K562 (cell line): ENCODE results near the gene BCAS1. TPM values are rescaled to one million over a fixed set of nuclear protein-coding genes. Genes with fewer than 3 reads are reported as not detected.
A peak's percentile ranks its signal among the peaks of the same experiment; 100 is the strongest.

ENCODE experiments used
- ATAC-seq: fragments of 200-7000 bp; cut with Tn5 transposase; 3 replicates; pipeline ENCODE4 v1.9.1; 2020; ENCODE audit warnings: moderate library complexity
- BruUV-seq: library from RNA; stranded (reverse); fragments of 400-500 nt; replicated peaks from 2 replicates; lab custom pipeline; 2021; lab: Mats Ljungman, UMichigan
- CTCF ChIA-PET: fragments of 300-600 bp; formaldehyde crosslinking; extraction: SDS; loops from one replicate; lab custom pipeline; 2021; ENCODE audit warnings: low intra/inter-chr PET ratio; lab: Yijun Ruan, JAX
- POLR2A ChIA-PET: fragments of 300-600, 350-650 bp; sonication (Branson Sonifier 250); formaldehyde crosslinking; extraction: SDS; loops from one replicate; lab custom pipeline; 2021; ENCODE audit warnings: antibody characterized with exemption, inconsistent platforms; lab: Yijun Ruan, JAX
- DNase-seq, 4 experiments: peaks; one replicate each; pipeline versions ENCODE4 v3.0.0 to v3.0.0-alpha.2; 2011 to 2018; ENCODE audit warnings: low spot score in 3 of 4, mixed read lengths in 3 of 4; ENCODE audit errors: extremely low read depth in 1 of 4
- FAIRE-seq: peaks from 2 replicates; lab custom pipeline; 2011; peaks lifted over from hg19 to GRCh38; lab: Jason Lieb, UNC
- H2AFZ ChIP-seq: 2 replicates; pipeline ENCODE4 v1.6.0; 2011; ENCODE audit warnings: low read depth, low read length, control low read depth, inconsistent platforms
- H3K27ac ChIP-seq: fragments of 200-600 bp; 3 replicates; pipeline ENCODE4 v1.8.0; 2011; ENCODE audit warnings: low read depth, mild to moderate bottlenecking, control low read depth, inconsistent platforms, low read length, moderate library complexity, mixed read lengths; ENCODE audit errors: extremely low read depth
- H3K27me3 ChIP-seq, 2 experiments: fragments of 300-600 bp in 1 of 2; 2 replicates in 1 of 2; 3 replicates in 1 of 2; pipeline versions ENCODE4 v1.6.0 to v1.8.0; 2011; ENCODE audit warnings: inconsistent platforms in 2 of 2, low read length in 2 of 2, mild to moderate bottlenecking in 1 of 2, mixed read lengths in 1 of 2, moderate library complexity in 1 of 2; ENCODE audit not compliant: control insufficient read depth in 2 of 2, insufficient read depth in 2 of 2
- H3K36me3 ChIP-seq: fragments of 300-600 bp; 3 replicates; pipeline ENCODE4 v1.8.0; 2011; ENCODE audit warnings: mild to moderate bottlenecking, low read length, inconsistent platforms; ENCODE audit not compliant: control insufficient read depth, insufficient read depth
- H3K4me1 ChIP-seq, 2 experiments: fragments of 200-600 bp in 1 of 2; replicated peaks in 1 of 2; 2 replicates in 1 of 2; 3 replicates in 1 of 2; pipeline versions ENCODE4 v1.5.1 to v1.8.0; 2011; ENCODE audit warnings: inconsistent platforms in 2 of 2, low read length in 2 of 2, mild to moderate bottlenecking in 1 of 2, mixed read lengths in 1 of 2, moderate library complexity in 1 of 2; ENCODE audit not compliant: control insufficient read depth in 2 of 2, insufficient read depth in 2 of 2
- H3K4me2 ChIP-seq: 2 replicates; pipeline ENCODE4 v1.6.1; 2011; ENCODE audit warnings: low read length, control low read depth, inconsistent platforms, mixed read lengths; ENCODE audit not compliant: insufficient read depth
- H3K4me3 ChIP-seq: fragments of 200-600 bp; sonication (generic), shearing (Covaris generic); 2 replicates; pipeline ENCODE4 v1.5.1; 2016; ENCODE audit warnings: control low read depth, inconsistent platforms
- H3K79me2 ChIP-seq: fragments of 200-600 bp; 3 replicates; pipeline ENCODE4 v1.8.0; 2011; ENCODE audit warnings: low read length, inconsistent platforms; ENCODE audit not compliant: control insufficient read depth, insufficient read depth
- H3K9ac ChIP-seq, 2 experiments: 2 replicates each; pipeline versions ENCODE4 v1.6.0 to v1.6.1; 2011; ENCODE audit warnings: low read depth in 2 of 2, low read length in 2 of 2, control low read depth in 1 of 2, inconsistent platforms in 1 of 2, mild to moderate bottlenecking in 1 of 2, mixed read lengths in 1 of 2; ENCODE audit not compliant: insufficient read depth in 1 of 2
- H3K9me1 ChIP-seq: one replicate; pipeline ENCODE4 v1.6.0; 2011; ENCODE audit warnings: inconsistent platforms, mild to moderate bottlenecking, low read length, moderate library complexity; ENCODE audit not compliant: control insufficient read depth, insufficient read depth
- H3K9me3 ChIP-seq: replicated peaks from 2 replicates; pipeline ENCODE4 v1.5.1; 2011; ENCODE audit warnings: low read depth, low read length, inconsistent platforms; ENCODE audit not compliant: control insufficient read depth, insufficient read depth
- H4K20me1 ChIP-seq: replicated peaks from 2 replicates; pipeline ENCODE4 v1.6.1; 2011; ENCODE audit warnings: low read length, inconsistent platforms, mixed read lengths; ENCODE audit not compliant: control insufficient read depth, insufficient read depth
- ARHGAP35 ChIP-seq: fragments of 450-650 bp; IDR thresholded peaks from 2 replicates; pipeline ENCODE4 v1.6.1; 2018; ENCODE audit not compliant: partially characterized antibody
- ARID1B ChIP-seq: fragments of 450-650 bp; IDR thresholded peaks from 2 replicates; pipeline ENCODE4 v1.6.1; 2016; ENCODE audit warnings: antibody characterized with exemption, mild to moderate bottlenecking, inconsistent platforms
- ATF1 ChIP-seq, 2 experiments: fragments of 450-650 bp in 1 of 2; IDR thresholded peaks; 2 replicates each; pipeline ENCODE4 v1.6.1; 2016; ENCODE audit warnings: missing compliant biosample characterization in 1 of 2, missing genetic modification characterization in 1 of 2
- CCAR2 ChIP-seq: fragments of 200-400 bp; formaldehyde crosslinking; IDR thresholded peaks from 2 replicates; pipeline ENCODE4 v1.6.1; 2017; ENCODE audit warnings: mild to moderate bottlenecking, low read depth, low read length
- GTF2A2 ChIP-seq: IDR thresholded peaks from 2 replicates; pipeline ENCODE4 v1.6.1; 2016; ENCODE audit warnings: mild to moderate bottlenecking, missing genetic modification characterization, missing compliant biosample characterization
- NFE2 ChIP-seq: IDR thresholded peaks from 2 replicates; pipeline ENCODE4 v1.6.1; 2014; ENCODE audit warnings: antibody characterized with exemption, low read depth
- PML ChIP-seq: IDR thresholded peaks from 2 replicates; pipeline ENCODE4 v1.6.1; 2012; ENCODE audit warnings: low read length, inconsistent platforms
- ZBTB17 ChIP-seq: fragments of 450-650 bp; formaldehyde crosslinking; IDR thresholded peaks from 2 replicates; pipeline ENCODE4 v1.4.0; 2020; ENCODE audit warnings: mild to moderate bottlenecking
- ZNF507 ChIP-seq: conservative IDR thresholded peaks from 2 replicates; pipeline ENCODE4 v1.6.1; 2017; ENCODE audit warnings: missing genetic modification characterization, missing compliant biosample characterization
- WGBS: fragments of 100-300 bp; shearing (Covaris generic); methylation state at CpG from one replicate; pipeline ENCODE4 v1.1.6; 2016; ENCODE audit warnings: low coverage, mixed read lengths; ENCODE audit not compliant: insufficient coverage; ENCODE audit errors: missing lambda C conversion rate; 5-methylcytosine and 5-hydroxymethylcytosine counted together
- in situ Hi-C: fragments of 300-500 bp; cut with MboI; formaldehyde crosslinking; loops from 4 replicates; pipeline ENCODE4 v1.15.0; 2018; ENCODE audit warnings: inconsistent platforms, mixed read lengths
- intact Hi-C: fragments of 100-400 bp; cut with micrococcal nuclease; formaldehyde crosslinking; loops from 2 replicates; pipeline ENCODE4 v1.14.2; 2022
- polyA plus RNA-seq, 8 experiments: library from polyadenylated mRNA; depleted of rRNA in 4 of 8; stranded (reverse) in 5 of 8; unstranded in 3 of 8; fragments of >200 nt; fragmentation: Nextera tagmentation in 2 of 8; fragmentation: Illumina TruSeq in 1 of 8; extraction: Ambion mirVana in 2 of 8; extraction: Trizol in 1 of 8; gene quantifications; 2 replicates each; pipeline versions ENCODE4 v1.2.1 to v1.2.3, GENCODE V29; 2011 to 2014; ENCODE audit warnings: inconsistent platforms in 1 of 8, missing spikeins in 1 of 8
- total RNA-seq, 7 experiments: library from RNA; depleted of rRNA in 6 of 7; stranded (reverse); fragments of >200 nt in 6 of 7; fragmentation: Illumina TruSeq in 2 of 7; extraction: Trizol in 2 of 7; gene quantifications; 2 replicates each; pipeline versions ENCODE4 v1.2.1 to v1.2.3, GENCODE V29; 2011 to 2021; ENCODE audit warnings: low replicate concordance in 1 of 7
- TF ChIP-seq, protein P1 (sequence below): fragments of 250-450 bp; sonication (Bioruptor Pico); IDR thresholded peaks from 2 replicates; pipeline ENCODE4 v1.5.0; 2021

The BCAS1 gene
- total and polyA plus RNA-seq, 9 of the 15 experiments (the other 6 are each of a cell fraction or from before 2014, with no cell fraction given): 0.18 to 2.3 (median 0.93) TPM

DNA sequence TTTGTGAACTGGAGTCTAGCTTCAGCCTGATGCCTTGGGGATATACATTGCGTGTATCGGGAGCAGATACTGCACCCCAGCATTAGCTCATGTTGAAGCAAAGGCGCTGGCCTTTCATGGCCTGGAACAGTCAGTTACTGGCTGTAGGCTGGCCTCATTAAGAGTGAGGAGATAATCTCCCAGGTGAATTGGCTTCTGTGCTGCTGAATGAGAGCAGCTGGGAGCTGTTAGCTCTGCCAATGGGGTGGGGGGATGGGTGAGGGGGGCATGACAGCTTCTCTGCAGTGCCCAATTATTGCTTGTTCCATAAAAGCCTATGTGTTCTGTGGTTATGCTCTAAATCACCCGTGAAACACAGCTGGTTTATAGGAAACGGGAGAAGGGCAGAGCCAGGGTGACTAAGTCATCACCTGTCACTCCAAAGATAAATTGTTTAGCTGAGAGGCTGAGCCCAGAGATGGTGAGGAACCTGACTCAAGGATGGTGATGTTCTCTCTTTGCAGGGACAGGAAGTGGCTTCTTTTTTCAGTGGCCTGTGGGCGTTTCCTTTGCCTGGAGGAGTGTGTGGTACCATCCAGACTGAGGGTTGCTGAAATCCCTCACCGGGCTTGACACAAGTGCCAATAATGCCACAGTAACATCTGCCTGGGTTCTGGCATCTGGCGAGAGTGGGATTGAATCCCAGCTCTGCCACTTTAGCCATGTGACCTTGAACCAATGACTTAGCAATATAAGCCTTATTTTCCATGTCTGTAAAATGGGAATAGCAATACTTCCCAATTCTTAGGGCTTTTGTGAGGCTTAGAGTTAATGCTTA is 170.8 kb downstream of the BCAS1 start (continued):
- TF ChIP-seq ZNF507 (tag) (no peak), ZBTB17 (CRISPR knock-in tag) (0 out of 2 replicates have a peak, but pooled peaks have one; percentile 24), NFE2 (peak; percentile 42), ARHGAP35 (no peak), ARID1B (0 out of 2 replicates have a peak, but pooled peaks have one; percentile 39), ATF1 (CRISPR knock-in tag; IDR thresholded peaks at IDR 0.05) (no peak), ATF1 (tag; IDR thresholded peaks at IDR 0.05) (no peak), GTF2A2 (tag) (no peak), CCAR2 (no peak)
- TF ChIP-seq, protein P1, sequence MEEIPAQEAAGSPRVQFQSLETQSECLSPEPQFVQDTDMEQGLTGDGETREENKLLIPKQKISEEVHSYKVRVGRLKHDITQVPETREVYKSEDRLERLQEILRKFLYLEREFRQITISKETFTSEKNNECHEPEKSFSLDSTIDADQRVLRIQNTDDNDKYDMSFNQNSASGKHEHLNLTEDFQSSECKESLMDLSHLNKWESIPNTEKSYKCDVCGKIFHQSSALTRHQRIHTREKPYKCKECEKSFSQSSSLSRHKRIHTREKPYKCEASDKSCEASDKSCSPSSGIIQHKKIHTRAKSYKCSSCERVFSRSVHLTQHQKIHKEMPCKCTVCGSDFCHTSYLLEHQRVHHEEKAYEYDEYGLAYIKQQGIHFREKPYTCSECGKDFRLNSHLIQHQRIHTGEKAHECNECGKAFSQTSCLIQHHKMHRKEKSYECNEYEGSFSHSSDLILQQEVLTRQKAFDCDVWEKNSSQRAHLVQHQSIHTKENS (CRISPR knock-in tag): no peak
- TF ChIP-seq, all 486 proteins: peak for 40

DNA sequence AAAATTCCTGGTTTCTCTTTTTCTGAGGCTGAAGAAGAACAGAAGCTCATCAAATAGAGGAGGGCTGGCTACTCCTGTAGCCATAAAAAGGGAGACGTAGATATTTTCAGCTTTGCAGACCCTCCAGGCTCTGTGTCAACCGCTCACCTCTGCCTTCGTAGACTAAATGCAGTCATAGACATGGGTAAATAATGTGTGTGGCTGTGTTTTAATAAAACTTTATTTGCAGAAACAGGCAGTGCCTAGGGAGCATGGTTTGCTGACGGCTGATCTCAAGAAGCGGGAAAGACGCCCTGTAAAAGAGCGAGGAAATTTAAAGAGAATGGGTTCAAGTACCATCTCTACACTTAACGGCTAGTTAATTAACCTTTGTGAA is 171.8 kb downstream of the BCAS1 start:
- intact Hi-C loops: no loop called here
- Histone ChIP-seq H3K79me2 (no peaks in the 10 kb centered on the region), H3K27ac (no peak overlapping the region), H3K4me3 (no peak overlapping the region), H4K20me1 (no peaks in the 10 kb centered on the region), H3K9ac (no peak overlapping the region; a peak in 1 of 4 replicates), H3K9me3 (no peaks in the 10 kb centered on the region), H3K4me1 (peaks cover 8 to 29% of the 10 kb centered on the region in 2 experiments; a peak in 4 of 5 replicates), H3K36me3 (no peaks in the 10 kb centered on the region), H3K9me1 (no peaks in the 10 kb centered on the region), H2AFZ (peak overlapping the region; percentile 88), H3K27me3 (no peaks in the 10 kb centered on the region), H3K4me2 (peak overlapping the region; percentile 60)
- in situ Hi-C loops: no loop called here
- ChIA-PET CTCF (no interaction called here), POLR2A (interaction anchor here (1.3 to 1.4 kb wide), 2 partner anchors 9 to 37 kb away, joined by 3 to 4 read pairs; no protein-coding TSS in a partner anchor)
- DNase-seq (no peak), ATAC-seq (no peak; the same call in 2 of the 3 replicates), FAIRE-seq (no peak)
- 86% methylated on average over 8 of the region's 8 CpGs for WGBS
- BruUV-seq: no TSS peak
- no peak for TF ChIP-seq PML
